NOMO-1 (cell line): Measurements from ENCODE around the gene PRKACA.

Experiments used
- DNase-seq, 2 experiments: peaks; one replicate each; lab custom pipeline; 2025; ENCODE audit not compliant: unreplicated experiment in 2 of 2; lab: John Stamatoyannopoulos, UW

Gene PRKACA

GRCh38 chr19:14118165-14119051 lies 846 bp upstream of the PRKACA start:
- DNase-seq = peak; percentile 91 to 95

GRCh38 chr19:14116918-14117578 lies 514 bp downstream of the PRKACA start:
- no peak for DNase-seq

- DNase-seq = no peak
These were observed 1.0 kb downstream of the PRKACA start for GRCh38 chr19:14116525-14116917.

GRCh38 chr19:14115756-14116155 lies 1.8 kb downstream of the PRKACA start:
- no peak for DNase-seq

GRCh38 chr19:14114854-14115253 lies 2.7 kb downstream of the PRKACA start:
- DNase-seq = peak; percentile 79 to 86

- no peak for DNase-seq
These were observed 3.1 kb downstream of the PRKACA start for GRCh38 chr19:14114439-14114838.

- peak in 1 of 2 experiments; percentile 18 for DNase-seq
These were observed 3.7 kb downstream of the PRKACA start for GRCh38 chr19:14113762-14114414.

GRCh38 chr19:14112809-14113385 lies 4.7 kb downstream of the PRKACA start:
- DNase-seq = no peak

- DNase-seq = no peak
These were observed 5.3 kb downstream of the PRKACA start for GRCh38 chr19:14112051-14112808.

- DNase-seq = no peak
These were observed 6.1 kb downstream of the PRKACA start for GRCh38 chr19:14111486-14111885.

- DNase-seq = no peak
These were observed 6.9 kb downstream of the PRKACA start for GRCh38 chr19:14110650-14111049.

- no peak for DNase-seq
These were observed 9.7 kb downstream of the PRKACA start for GRCh38 chr19:14107581-14108461.

- DNase-seq = no peak
These were observed 10.7 kb downstream of the PRKACA start for GRCh38 chr19:14106840-14107239.

- DNase-seq = no peak
These were observed 11.9 kb downstream of the PRKACA start for GRCh38 chr19:14105680-14106079.

GRCh38 chr19:14103310-14103709 lies 14.3 kb downstream of the PRKACA start:
- DNase-seq = no peak

GRCh38 chr19:14102756-14103155 lies 14.8 kb downstream of the PRKACA start:
- no peak for DNase-seq

GRCh38 chr19:14102102-14102696 lies 15.4 kb downstream of the PRKACA start:
- DNase-seq = no peak

- DNase-seq = no peak
These were observed 16.5 kb downstream of the PRKACA start for GRCh38 chr19:14101003-14101545.
